Karpas-422 (cell line): ENCODE data around the gene OR5T3. TPM values are rescaled to one million over a fixed set of nuclear protein-coding genes. Genes with fewer than 3 reads are reported as not detected.

Experiments
- DNase-seq: peaks from one replicate; pipeline ENCODE4 v3.0.0-alpha.2; 2015
- H2AFZ ChIP-seq: fragments of 200-600 bp; sonication (generic); 2 replicates; pipeline ENCODE4 v1.6.1; 2014; ENCODE audit warnings: antibody characterized with exemption, low read length, mixed read lengths
- H3K27ac ChIP-seq: fragments of 200-600 bp; sonication (generic); 2 replicates; pipeline ENCODE4 v1.5.1; 2014; ENCODE audit warnings: mild to moderate bottlenecking, low read length, moderate library complexity
- H3K27me3 ChIP-seq: fragments of 200-600 bp; sonication (generic); 2 replicates; pipeline ENCODE4 v1.6.1; 2014; ENCODE audit warnings: low read length, mixed read lengths
- H3K36me3 ChIP-seq: fragments of 200-600 bp; sonication (generic); 2 replicates; pipeline ENCODE4 v1.6.1; 2014; ENCODE audit warnings: low read length, mixed read lengths; ENCODE audit not compliant: insufficient read depth
- H3K4me1 ChIP-seq: fragments of 200-600 bp; sonication (generic); 2 replicates; pipeline ENCODE4 v1.6.1; 2014; ENCODE audit warnings: mild to moderate bottlenecking, low read length, mixed read lengths
- H3K4me2 ChIP-seq: fragments of 200-600 bp; sonication (generic); 2 replicates; pipeline ENCODE4 v1.6.1; 2014; ENCODE audit warnings: low read length, low read depth, mild to moderate bottlenecking; ENCODE audit not compliant: poor library complexity, severe bottlenecking
- H3K4me3 ChIP-seq: fragments of 200-600 bp; sonication (generic); 2 replicates; pipeline ENCODE4 v1.5.1; 2014; ENCODE audit warnings: mild to moderate bottlenecking, antibody characterized with exemption, low read length, mixed read lengths
- H3K79me2 ChIP-seq: fragments of 200-600 bp; sonication (generic); 2 replicates; pipeline ENCODE4 v1.6.1; 2014; ENCODE audit warnings: mild to moderate bottlenecking, low read length, mixed read lengths
- H3K9ac ChIP-seq: fragments of 200-600 bp; sonication (generic); 2 replicates; pipeline ENCODE4 v1.6.0; 2014; ENCODE audit warnings: low read length
- H3K9me2 ChIP-seq: fragments of 200-600 bp; sonication (generic), shearing (Covaris generic); replicated peaks from 2 replicates; pipeline ENCODE4 v1.6.0; 2014; ENCODE audit warnings: mild to moderate bottlenecking, low read length, moderate library complexity; ENCODE audit not compliant: insufficient read depth
- H3K9me3 ChIP-seq: fragments of 300-700, 200-600 bp; sonication (generic); 2 replicates; pipeline ENCODE4 v1.6.1; 2014; ENCODE audit warnings: low read length, mixed read lengths
- H4K20me1 ChIP-seq: fragments of 200-600 bp; sonication (generic); 2 replicates; pipeline ENCODE4 v1.6.1; 2014; ENCODE audit warnings: mild to moderate bottlenecking, antibody characterized with exemption, low read length, low read depth; ENCODE audit not compliant: insufficient read depth
- total RNA-seq: library from RNA; depleted of rRNA; stranded (reverse); fragments of >200 nt; shearing (Covaris generic); gene quantifications from 2 replicates; pipeline ENCODE4 v1.2.3, GENCODE V29; 2014; ENCODE audit warnings: low replicate concordance; rRNA removed

OR5T3 gene
- total RNA-seq, 1 experiment from 2014 or later = not detected

DNA sequence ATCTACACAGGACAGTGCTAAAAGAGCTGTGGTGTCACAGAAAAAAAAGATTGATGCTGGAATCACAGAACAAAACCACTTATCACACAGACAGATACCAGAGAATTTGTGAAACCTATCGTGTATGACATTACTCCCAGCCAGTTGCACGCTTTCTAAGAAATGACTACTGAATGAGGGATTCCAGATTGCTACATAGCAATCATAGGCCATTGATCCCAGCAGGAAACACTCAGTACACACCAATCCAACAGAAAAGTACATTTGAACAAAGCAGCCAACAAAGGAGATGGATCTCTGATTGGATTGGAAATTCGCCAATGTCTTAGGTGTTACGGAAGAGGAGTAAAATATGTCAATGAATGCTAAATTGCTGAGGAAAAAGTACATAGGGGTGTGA lies 44.8 kb downstream of the OR5T3 start:
- Histone ChIP-seq H3K9ac (no peak overlapping the region), H3K27ac (no peak overlapping the region), H2AFZ (0 out of 2 replicates have a peak overlapping the region, but pooled peaks have one; percentile 28), H4K20me1 (no peaks in the 10 kb centered on the region), H3K9me2 (no peaks in the 10 kb centered on the region), H3K36me3 (no peaks in the 10 kb centered on the region), H3K9me3 (peaks cover 13% of the 10 kb centered on the region; the same call in 1 of the 2 replicates), H3K4me1 (no peaks in the 10 kb centered on the region), H3K79me2 (no peaks in the 10 kb centered on the region), H3K27me3 (no peaks in the 10 kb centered on the region), H3K4me2 (no peak overlapping the region), H3K4me3 (no peak overlapping the region)
- DNase-seq = no peak

Other genes starting within 250 kb of the OR5T3 start
- not detected in 2 replicates for gene OR5AS1, start 224.6 kb upstream of the OR5T3 start, total RNA-seq
- not detected in 2 replicates for gene OR8I2, start 158.9 kb upstream of the OR5T3 start, total RNA-seq
- not detected in 2 replicates for gene OR8H2, start 148.6 kb upstream of the OR5T3 start, total RNA-seq
- not detected in 2 replicates for gene OR8H3, start 129.9 kb upstream of the OR5T3 start, total RNA-seq
- gene OR8J3, start 112.1 kb upstream of the OR5T3 start, total RNA-seq = not detected in 2 replicates
- gene OR8K5, start 91.9 kb upstream of the OR5T3 start, total RNA-seq = not detected in 2 replicates
- not detected in 2 replicates for gene OR5J2, start 75.6 kb upstream of the OR5T3 start, total RNA-seq
- gene OR5T2, start 18.0 kb upstream of the OR5T3 start, total RNA-seq = not detected in 2 replicates
- not detected in 2 replicates for gene OR5T1, start 21.9 kb downstream of the OR5T3 start, total RNA-seq
- not detected in 2 replicates for gene OR8H1, start 40.0 kb downstream of the OR5T3 start, total RNA-seq
- not detected in 2 replicates for gene OR8K3, start 62.9 kb downstream of the OR5T3 start, total RNA-seq
- not detected in 2 replicates for gene OR8K1, start 93.8 kb downstream of the OR5T3 start, total RNA-seq
- not detected in 2 replicates for gene OR8J1, start 102.0 kb downstream of the OR5T3 start, total RNA-seq
- not detected in 2 replicates for gene OR8U1, start 123.4 kb downstream of the OR5T3 start, total RNA-seq
- not detected in 2 replicates for gene OR5AL1, start 160.4 kb downstream of the OR5T3 start, total RNA-seq
- not detected in 2 replicates for gene OR5M3, start 221.1 kb downstream of the OR5T3 start, total RNA-seq
- gene OR5M8, start 239.1 kb downstream of the OR5T3 start, total RNA-seq = not detected in 2 replicates